HEK293T (cell line): ENCODE data around the gene ACBD4.

ENCODE experiments used
- ARNT ChIP-seq: fragments of 450-650 bp; IDR thresholded peaks from 2 replicates; pipeline ENCODE4 v1.6.1; 2017; ENCODE audit warnings: mild to moderate bottlenecking
- BHLHE40 ChIP-seq: fragments of 450-650 bp; IDR thresholded peaks from 2 replicates; pipeline ENCODE4 v1.6.1; 2016; ENCODE audit warnings: mild to moderate bottlenecking, moderate library complexity, borderline replicate concordance
- ELF4 ChIP-seq: fragments of 450-650 bp; IDR thresholded peaks from 2 replicates; pipeline ENCODE4 v1.6.1; 2017; ENCODE audit warnings: antibody characterized with exemption
- FOXA1 ChIP-seq: fragments of 450-650 bp; IDR thresholded peaks from 2 replicates; pipeline ENCODE4 v1.6.1; 2016; ENCODE audit warnings: mild to moderate bottlenecking
- FOXK2 ChIP-seq: fragments of 450-650 bp; IDR thresholded peaks from 2 replicates; pipeline ENCODE4 v1.6.1; 2016; ENCODE audit warnings: mild to moderate bottlenecking
- HDGF ChIP-seq: fragments of 450-650 bp; IDR thresholded peaks from 2 replicates; pipeline ENCODE4 v1.6.1; 2017; ENCODE audit warnings: antibody characterized with exemption, borderline replicate concordance
- LEF1 ChIP-seq: fragments of 450-650 bp; IDR thresholded peaks from 2 replicates; pipeline ENCODE4 v1.6.1; 2017; ENCODE audit warnings: mild to moderate bottlenecking, borderline replicate concordance
- NFRKB ChIP-seq: fragments of 450-650 bp; IDR thresholded peaks from 2 replicates; pipeline ENCODE4 v1.6.1; 2016; ENCODE audit warnings: mild to moderate bottlenecking, moderate library complexity
- SP1 ChIP-seq: fragments of 450-650 bp; IDR thresholded peaks from 2 replicates; pipeline ENCODE4 v1.6.1; 2017
- TARDBP ChIP-seq: fragments of 450-650 bp; IDR thresholded peaks from 2 replicates; pipeline ENCODE4 v1.6.1; 2016

GRCh38 chr17:45149037-45149668 is 13.7 kb downstream of the ACBD4 start:
- TF ChIP-seq FOXA1 (no peak), ELF4 (no peak), SP1 (no peak), FOXK2 (no peak), TARDBP (no peak), BHLHE40 (no peak), NFRKB (no peak), ARNT (no peak), HDGF (no peak), LEF1 (no peak)
